IMR-90 (cell line): ENCODE measurements around the gene TULP4. TPM values are rescaled to one million over a fixed set of nuclear protein-coding genes. Genes with fewer than 3 reads are reported as not detected.

Source experiments
- MAFK ChIP-seq: IDR thresholded peaks from 2 replicates; pipeline ENCODE4 v1.6.1; 2012; ENCODE audit warnings: low read depth, low read length, improper control_type of control experiment
- SMC3 ChIP-seq: fragments of 150-350 bp; IDR thresholded peaks from 2 replicates; pipeline ENCODE4 v1.6.1; 2016; ENCODE audit warnings: low read depth, mild to moderate bottlenecking, antibody characterized with exemption, low read length, moderate library complexity
- polyA plus RNA-seq, 3 experiments: library from polyadenylated mRNA; depleted of rRNA; stranded (reverse); fragments of >200 nt; gene quantifications; 2 replicates each; pipeline ENCODE4 v1.2.3, GENCODE V29; 2012; ENCODE audit warnings: low replicate concordance in 1 of 3
- total RNA-seq: library from RNA; depleted of rRNA; stranded (reverse); fragments of >200 nt; gene quantifications from 2 replicates; pipeline ENCODE4 v1.2.3, GENCODE V29; 2012
- TF ChIP-seq, protein P1 (sequence below): fragments of 150-350 bp; IDR thresholded peaks from 2 replicates; pipeline ENCODE4 v1.6.1; 2016; ENCODE audit warnings: low read depth, mild to moderate bottlenecking, low read length, moderate library complexity, borderline replicate concordance

TULP4 gene
- total and polyA plus RNA-seq, 2 of the 4 experiments (the other 2 are of a cell fraction), result 8.1 to 30.6 TPM

DNA sequence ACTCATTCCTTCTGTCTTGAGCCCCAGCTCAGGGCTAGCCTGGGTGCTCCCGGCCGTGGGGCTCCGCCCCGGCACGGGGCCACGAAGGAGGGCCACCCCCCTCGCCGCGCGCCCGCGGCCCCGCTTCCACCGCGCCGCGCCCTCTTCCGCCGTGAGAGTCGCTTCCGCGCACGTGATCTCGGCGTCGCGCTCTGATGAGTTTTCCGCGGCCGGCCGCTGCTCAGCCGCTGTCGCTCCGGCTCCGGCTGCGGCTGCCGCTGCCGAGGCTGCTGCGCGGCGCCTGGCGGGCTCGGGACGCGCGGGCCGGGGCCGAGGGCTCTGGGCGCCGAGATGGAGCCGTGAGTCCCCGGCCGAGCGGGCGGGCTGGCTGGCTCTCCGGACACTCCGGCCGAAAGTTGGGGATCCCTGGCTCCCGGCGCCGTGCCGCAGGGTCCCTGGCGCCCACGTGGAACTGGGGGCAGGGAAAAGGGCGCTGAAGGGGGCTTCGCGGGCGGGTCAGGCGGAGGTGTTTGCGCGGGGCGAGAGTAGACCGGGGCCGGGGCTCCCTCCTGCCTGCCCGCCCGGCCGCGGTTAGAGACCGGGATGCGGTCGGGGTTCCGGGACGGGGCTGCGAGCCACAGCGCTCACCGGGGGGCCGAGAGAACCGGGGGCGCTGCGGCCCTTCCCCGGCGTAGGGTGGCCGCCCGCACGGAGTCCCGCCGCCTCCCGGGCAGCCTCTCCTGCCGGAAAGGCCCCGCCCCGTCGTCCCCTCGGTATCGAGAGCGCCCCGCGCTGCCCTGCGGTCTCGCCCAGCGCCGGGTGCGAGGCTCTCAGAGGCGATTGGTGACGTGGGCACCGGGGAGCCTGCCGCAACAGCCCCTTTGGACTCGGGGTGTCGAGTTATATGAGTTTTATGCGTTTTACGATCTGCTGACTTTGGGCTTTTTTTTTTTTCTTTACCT lies 247.9 kb downstream of the TULP4 start, which contains the start of gene TMEM181 (continued):
- TF ChIP-seq, protein P1, sequence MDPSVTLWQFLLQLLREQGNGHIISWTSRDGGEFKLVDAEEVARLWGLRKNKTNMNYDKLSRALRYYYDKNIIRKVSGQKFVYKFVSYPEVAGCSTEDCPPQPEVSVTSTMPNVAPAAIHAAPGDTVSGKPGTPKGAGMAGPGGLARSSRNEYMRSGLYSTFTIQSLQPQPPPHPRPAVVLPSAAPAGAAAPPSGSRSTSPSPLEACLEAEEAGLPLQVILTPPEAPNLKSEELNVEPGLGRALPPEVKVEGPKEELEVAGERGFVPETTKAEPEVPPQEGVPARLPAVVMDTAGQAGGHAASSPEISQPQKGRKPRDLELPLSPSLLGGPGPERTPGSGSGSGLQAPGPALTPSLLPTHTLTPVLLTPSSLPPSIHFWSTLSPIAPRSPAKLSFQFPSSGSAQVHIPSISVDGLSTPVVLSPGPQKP, result no peak
- TF ChIP-seq SMC3 (no peak), MAFK (no peak)
